ENCODE measurements around the gene C17orf113. TPM values are rescaled to one million over a fixed set of nuclear protein-coding genes. Genes with fewer than 3 reads are reported as not detected.

The C17orf113 gene
- total and polyA plus RNA-seq, 2 of the 13 experiments (the other 11 are each of a cell fraction or from before 2014, with no cell fraction given) = 0.87 to 1.1 TPM

GRCh38 chr17:42031584-42031983 lies 18.8 kb downstream of the C17orf113 start (continued):
- TF ChIP-seq TEF (CRISPR knock-in tag; IDR thresholded peaks at IDR 0.05) (no peak), MAFG (CRISPR knock-in tag; IDR thresholded peaks at IDR 0.05) (no peak), ZBTB3 (CRISPR knock-in tag; IDR thresholded peaks at IDR 0.05; ENCODE audit: borderline replicate concordance, low read depth) (no peak), TFAP4 (IDR thresholded peaks at IDR 0.05; ENCODE audit: borderline replicate concordance, low read depth) (no peak), REXO4 (CRISPR knock-in tag; IDR thresholded peaks at IDR 0.05; ENCODE audit: borderline replicate concordance) (no peak), BCLAF1 (IDR thresholded peaks at IDR 0.05) (no peak), TFDP2 (CRISPR knock-in tag; IDR thresholded peaks at IDR 0.05) (no peak), ZBTB8A (CRISPR knock-in tag; IDR thresholded peaks at IDR 0.05; ENCODE audit: borderline replicate concordance, low read depth) (no peak), ARHGAP35 (CRISPR knock-in tag; IDR thresholded peaks at IDR 0.05; ENCODE audit: borderline replicate concordance) (no peak), MAX (IDR thresholded peaks at IDR 0.05) (peak; percentile 46; the same call in 1 of the 2 replicates), CSRNP1 (CRISPR knock-in tag; IDR thresholded peaks at IDR 0.05) (peak; percentile 55; the same call in 1 of the 2 replicates), HES4 (CRISPR knock-in tag; IDR thresholded peaks at IDR 0.05; ENCODE audit: borderline replicate concordance) (no peak), AHDC1 (CRISPR knock-in tag; IDR thresholded peaks at IDR 0.05; ENCODE audit: borderline replicate concordance) (peak; percentile 59; the same call in 1 of the 2 replicates), ZNF234 (CRISPR knock-in tag; conservative IDR thresholded peaks at IDR 0.05) (no peak), SOX6 (IDR thresholded peaks at IDR 0.05) (no peak), SOX6 (CRISPR knock-in tag; IDR thresholded peaks at IDR 0.05) (peak; percentile 24; the same call in 1 of the 2 replicates)

All from HepG2 (cell line).